ENCODE results near the gene UBE4B. TPM values are rescaled to one million over a fixed set of nuclear protein-coding genes. Genes with fewer than 3 reads are reported as not detected.

Gene UBE4B
- total and polyA plus RNA-seq, 2 of the 4 experiments (the other 2 are of a cell fraction) = 26.5 to 39.3 TPM

DNA sequence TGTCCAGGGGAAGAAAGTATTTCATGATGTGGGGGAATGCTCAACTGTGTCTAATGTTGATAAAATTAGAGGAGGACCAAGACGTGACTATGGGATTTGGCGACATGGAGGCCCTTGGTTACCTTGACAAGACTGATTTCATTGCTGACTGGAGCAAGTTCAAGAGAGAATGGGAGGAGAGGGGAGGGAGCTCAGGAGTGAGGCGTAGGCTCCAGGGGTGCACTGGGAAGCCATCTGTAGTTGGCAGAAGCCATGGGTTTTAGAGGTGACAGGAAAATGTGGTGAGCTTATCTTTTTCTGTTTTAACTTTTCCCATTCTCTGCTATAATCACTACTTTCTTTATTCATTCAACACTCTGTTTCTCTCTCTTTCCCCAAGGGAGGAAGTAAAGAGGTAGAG lies 15.8 kb downstream of the UBE4B start:
- Histone ChIP-seq H4K5ac (ENCODE audit: low read depth, low read length) (no peak overlapping the region), H4K8ac (ENCODE audit: low read depth in 2 of 2, low read length in 2 of 2) (no peak overlapping the region), H2AK5ac (ENCODE audit: low read depth, low read length) (no peak overlapping the region), H3K9me1 (ENCODE audit: insufficient read depth, low read length) (peaks cover 35% of the 10 kb centered on the region), H3K4me3 (ENCODE audit: insufficient read depth, low read depth, low read length) (no peak overlapping the region), H3K9me3 (ENCODE audit: control insufficient read depth, insufficient read depth, low read length) (no peaks in the 10 kb centered on the region), H2BK20ac (ENCODE audit: low read depth, low read length) (no peak overlapping the region), H4K91ac (ENCODE audit: insufficient read depth, low read depth, low read length) (no peak overlapping the region), H3K56ac (ENCODE audit: extremely low read depth, insufficient read depth, low read length) (no peak overlapping the region), H3K79me1 (ENCODE audit: low read depth in 1 of 2, low read length in 2 of 2) (peaks cover 52 to 94% of the 10 kb centered on the region in 2 experiments), H3K27ac (ENCODE audit: insufficient read depth, low read length) (no peak overlapping the region), H2BK15ac (ENCODE audit: low read depth, low read length) (no peak overlapping the region), H2AFZ (replicated peaks; ENCODE audit: low read length, poor library complexity) (no peak overlapping the region), H3K14ac (replicated peaks; ENCODE audit: low read depth, low read length) (0 out of 2 replicates have a peak overlapping the region, but pooled peaks have one; percentile 30), H3K4ac (ENCODE audit: low read depth, low read length) (no peak overlapping the region), H3K36me3 (ENCODE audit: control insufficient read depth, insufficient read depth, low read length) (peaks cover 3% of the 10 kb centered on the region; the same call in 1 of the 2 replicates), H2AK9ac (replicated peaks; ENCODE audit: low read depth, low read length, poor library complexity) (no peak overlapping the region), H3K4me1 (ENCODE audit: control insufficient read depth, insufficient read depth, low read length) (peaks cover 13% of the 10 kb centered on the region), H4K20me1 (ENCODE audit: insufficient read depth, low read length) (peaks cover 67% of the 10 kb centered on the region), H3K4me2 (ENCODE audit: low read depth, low read length) (no peak overlapping the region), H3K23ac (ENCODE audit: low read depth, low read length) (no peak overlapping the region), H2BK120ac (ENCODE audit: low read depth, low read length) (no peak overlapping the region), H2BK5ac (ENCODE audit: low read depth, low read length, poor library complexity, severe bottlenecking) (no peak overlapping the region), H3K9ac (ENCODE audit: low read depth, low read length) (no peak overlapping the region), H3K27me3 (ENCODE audit: control insufficient read depth, insufficient read depth, low read length) (no peaks in the 10 kb centered on the region), H3K18ac (ENCODE audit: low read depth, low read length) (no peak overlapping the region)
- in situ Hi-C loops (cut with MboI; ENCODE audit: low sequenced_read_pairs) = no loop called here
- TF ChIP-seq RFX5 (IDR thresholded peaks at IDR 0.05; ENCODE audit: low read depth, low read length) = no peak
- TF ChIP-seq BHLHE40 (IDR thresholded peaks at IDR 0.05; ENCODE audit: low read depth, low read length) = no peak
- TF ChIP-seq POLR2A (IDR thresholded peaks at IDR 0.05; ENCODE audit: low read depth, low read length) = no peak
- TF ChIP-seq, protein P1, sequence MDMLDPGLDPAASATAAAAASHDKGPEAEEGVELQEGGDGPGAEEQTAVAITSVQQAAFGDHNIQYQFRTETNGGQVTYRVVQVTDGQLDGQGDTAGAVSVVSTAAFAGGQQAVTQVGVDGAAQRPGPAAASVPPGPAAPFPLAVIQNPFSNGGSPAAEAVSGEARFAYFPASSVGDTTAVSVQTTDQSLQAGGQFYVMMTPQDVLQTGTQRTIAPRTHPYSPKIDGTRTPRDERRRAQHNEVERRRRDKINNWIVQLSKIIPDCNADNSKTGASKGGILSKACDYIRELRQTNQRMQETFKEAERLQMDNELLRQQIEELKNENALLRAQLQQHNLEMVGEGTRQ (IDR thresholded peaks at IDR 0.05; ENCODE audit: low read depth, low read length) = no peak
- TF ChIP-seq MAZ (IDR thresholded peaks at IDR 0.05; ENCODE audit: borderline replicate concordance, low read depth, low read length) = no peak
- TF ChIP-seq, protein P2, sequence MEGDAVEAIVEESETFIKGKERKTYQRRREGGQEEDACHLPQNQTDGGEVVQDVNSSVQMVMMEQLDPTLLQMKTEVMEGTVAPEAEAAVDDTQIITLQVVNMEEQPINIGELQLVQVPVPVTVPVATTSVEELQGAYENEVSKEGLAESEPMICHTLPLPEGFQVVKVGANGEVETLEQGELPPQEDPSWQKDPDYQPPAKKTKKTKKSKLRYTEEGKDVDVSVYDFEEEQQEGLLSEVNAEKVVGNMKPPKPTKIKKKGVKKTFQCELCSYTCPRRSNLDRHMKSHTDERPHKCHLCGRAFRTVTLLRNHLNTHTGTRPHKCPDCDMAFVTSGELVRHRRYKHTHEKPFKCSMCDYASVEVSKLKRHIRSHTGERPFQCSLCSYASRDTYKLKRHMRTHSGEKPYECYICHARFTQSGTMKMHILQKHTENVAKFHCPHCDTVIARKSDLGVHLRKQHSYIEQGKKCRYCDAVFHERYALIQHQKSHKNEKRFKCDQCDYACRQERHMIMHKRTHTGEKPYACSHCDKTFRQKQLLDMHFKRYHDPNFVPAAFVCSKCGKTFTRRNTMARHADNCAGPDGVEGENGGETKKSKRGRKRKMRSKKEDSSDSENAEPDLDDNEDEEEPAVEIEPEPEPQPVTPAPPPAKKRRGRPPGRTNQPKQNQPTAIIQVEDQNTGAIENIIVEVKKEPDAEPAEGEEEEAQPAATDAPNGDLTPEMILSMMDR (conservative IDR thresholded peaks at IDR 0.05; ENCODE audit: low read depth, low read length) = no peak
- TF ChIP-seq RCOR1 (IDR thresholded peaks at IDR 0.05; ENCODE audit: insufficient replicate concordance, low read length) = no peak
- DNase-seq (no peak), ATAC-seq (ENCODE audit: low read depth) (no peak)
- ChIA-PET CTCF (no interaction called here), POLR2A (ENCODE audit: unreplicated experiment) (no interaction called here)
- no TSS peak for BruUV-seq (replicated peaks)
- WGBS, 2 experiments (ENCODE audit: extremely low coverage in 2 of 2, insufficient read length in 1 of 2) = 83% methylated on average over 2 of the region's 3 CpGs; no CpG with 5 or more reads in 1 of the 2 experiments
- dilution Hi-C loops (cut with HindIII; ENCODE audit: low sequenced_read_pairs, unreplicated experiment) = no loop called here
- intact Hi-C loops (cut with micrococcal nuclease) = no loop called here
